HG03439 (cell line): ENCODE data around the gene STEAP3.

ENCODE experiments used
- ATAC-seq: cut with Tn5 transposase; IDR thresholded peaks from one replicate; pipeline ENCODE4 v1.9.1; 2021; ENCODE audit warnings: mild to moderate bottlenecking, moderate library complexity; ENCODE audit not compliant: unreplicated experiment

The STEAP3 gene

DNA sequence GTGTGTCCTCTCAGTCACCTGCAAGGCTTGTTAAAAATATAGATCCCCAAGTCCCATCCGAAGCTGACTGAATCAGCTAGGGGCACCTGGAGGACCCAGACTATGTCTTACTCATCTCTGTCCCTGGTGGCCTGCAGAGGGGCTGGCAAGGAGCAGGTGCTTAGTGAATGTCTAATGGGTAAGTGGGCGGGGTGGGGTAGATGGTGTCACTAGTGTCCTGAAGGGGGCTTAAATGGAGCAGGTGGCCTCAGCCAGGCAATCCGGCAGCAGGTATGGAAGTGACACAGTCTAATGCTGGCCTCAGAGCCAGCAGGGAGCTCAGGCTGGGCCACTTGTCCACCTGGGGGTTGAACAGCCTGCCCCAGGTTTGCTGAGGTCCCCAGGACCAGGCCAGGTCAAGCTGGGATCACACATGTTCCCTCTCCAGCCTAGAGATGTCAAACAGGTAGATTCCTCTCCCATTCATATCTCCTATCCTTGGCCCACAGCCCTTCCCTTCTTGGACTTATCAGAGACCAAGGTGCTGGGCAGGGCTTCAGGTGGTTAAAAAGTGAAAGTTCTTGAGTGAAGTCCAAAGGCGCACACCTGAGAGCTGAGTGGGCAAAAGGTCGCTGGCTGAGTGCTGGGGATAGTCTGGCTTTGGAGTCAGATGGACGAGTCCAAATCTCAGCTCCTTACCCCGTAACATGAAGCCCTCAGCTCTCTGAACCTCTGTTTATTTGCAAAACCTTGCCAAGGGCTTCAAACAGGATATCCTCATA, 1.7 kb downstream of the STEAP3 start:
- no peak for ATAC-seq

DNA sequence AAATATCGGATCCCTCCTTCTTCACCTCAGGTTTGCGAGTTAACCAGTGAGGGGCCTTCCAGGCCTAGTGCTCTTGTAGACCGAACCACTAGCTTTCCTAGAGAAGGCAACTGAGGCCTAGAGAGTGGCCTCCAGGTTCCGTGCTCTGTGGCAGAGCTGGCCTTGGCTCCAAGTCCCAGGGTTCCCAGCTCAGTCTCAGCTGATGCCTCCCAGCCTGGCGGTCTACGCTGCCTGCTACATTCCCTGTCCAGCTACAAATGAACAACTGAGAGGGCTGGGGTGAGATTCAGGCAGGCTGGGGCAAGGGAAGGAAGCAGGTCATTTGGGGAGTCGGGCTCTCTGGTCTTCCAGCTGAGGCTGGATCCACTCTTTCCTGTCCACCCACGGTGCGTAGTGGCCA, 2.3 kb downstream of the STEAP3 start:
- no peak for ATAC-seq

DNA sequence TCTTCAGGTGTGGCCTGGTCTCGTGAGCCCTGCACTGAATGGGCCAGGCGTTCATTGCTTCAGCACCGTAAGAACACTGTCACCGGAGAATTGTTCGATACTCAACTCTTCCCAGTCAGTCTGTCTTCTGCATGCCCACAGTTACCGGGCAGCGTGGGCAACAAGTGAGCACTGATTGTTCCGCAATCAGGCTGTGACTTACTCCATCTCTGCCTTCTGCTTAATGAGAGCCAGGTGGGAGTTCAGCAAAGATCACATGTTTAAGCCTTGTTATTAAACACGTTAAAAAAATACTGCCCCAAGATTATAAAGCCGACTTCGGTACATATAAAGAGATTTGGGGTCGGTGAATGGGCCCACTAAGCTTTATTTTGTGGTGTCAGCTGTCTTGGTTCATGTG, 3.7 kb downstream of the STEAP3 start:
- ATAC-seq, result no peak

DNA sequence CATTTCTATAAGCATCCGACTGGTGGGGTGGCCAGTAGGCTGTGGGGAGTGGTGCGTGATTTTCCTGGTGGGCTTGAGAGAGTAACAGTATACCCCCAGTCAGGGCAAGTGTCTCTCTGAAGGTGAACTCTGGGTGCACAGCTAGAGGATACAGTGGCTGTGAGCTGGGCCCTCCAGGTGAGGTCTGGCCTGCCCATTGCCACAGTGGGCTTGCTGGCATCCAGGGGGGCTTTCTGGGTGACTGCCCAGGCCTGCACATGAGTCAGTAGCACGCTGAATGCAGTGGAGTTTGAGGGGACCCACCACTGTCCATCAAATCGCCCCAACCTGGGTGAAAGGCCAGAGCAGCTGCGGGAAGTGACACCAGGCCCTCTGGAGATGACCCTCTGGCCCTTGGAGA, 4.5 kb downstream of the STEAP3 start:
- no peak for ATAC-seq

DNA sequence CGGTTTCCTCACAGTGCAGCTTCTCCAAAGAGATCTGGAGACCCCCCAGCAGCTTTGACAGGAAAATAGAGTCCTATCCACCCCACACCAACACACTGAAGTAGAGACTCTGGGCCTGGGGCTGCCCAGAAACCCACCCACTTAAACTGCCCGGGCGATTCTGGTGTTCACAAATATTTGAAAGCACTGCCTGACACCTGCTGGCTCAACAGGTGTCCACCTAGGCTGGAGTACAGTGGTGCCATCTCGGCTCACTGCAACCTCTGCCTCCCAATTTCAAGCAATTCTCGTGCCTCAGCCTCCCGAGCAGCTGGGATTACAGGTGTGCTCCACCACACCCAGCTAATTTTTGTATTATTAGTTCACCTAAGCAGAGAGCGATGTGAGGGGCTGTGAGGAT, 5.3 kb downstream of the STEAP3 start:
- ATAC-seq, result no peak

GRCh38 chr2:119229716-119230115, 6.1 kb downstream of the STEAP3 start:
- no peak for ATAC-seq

DNA sequence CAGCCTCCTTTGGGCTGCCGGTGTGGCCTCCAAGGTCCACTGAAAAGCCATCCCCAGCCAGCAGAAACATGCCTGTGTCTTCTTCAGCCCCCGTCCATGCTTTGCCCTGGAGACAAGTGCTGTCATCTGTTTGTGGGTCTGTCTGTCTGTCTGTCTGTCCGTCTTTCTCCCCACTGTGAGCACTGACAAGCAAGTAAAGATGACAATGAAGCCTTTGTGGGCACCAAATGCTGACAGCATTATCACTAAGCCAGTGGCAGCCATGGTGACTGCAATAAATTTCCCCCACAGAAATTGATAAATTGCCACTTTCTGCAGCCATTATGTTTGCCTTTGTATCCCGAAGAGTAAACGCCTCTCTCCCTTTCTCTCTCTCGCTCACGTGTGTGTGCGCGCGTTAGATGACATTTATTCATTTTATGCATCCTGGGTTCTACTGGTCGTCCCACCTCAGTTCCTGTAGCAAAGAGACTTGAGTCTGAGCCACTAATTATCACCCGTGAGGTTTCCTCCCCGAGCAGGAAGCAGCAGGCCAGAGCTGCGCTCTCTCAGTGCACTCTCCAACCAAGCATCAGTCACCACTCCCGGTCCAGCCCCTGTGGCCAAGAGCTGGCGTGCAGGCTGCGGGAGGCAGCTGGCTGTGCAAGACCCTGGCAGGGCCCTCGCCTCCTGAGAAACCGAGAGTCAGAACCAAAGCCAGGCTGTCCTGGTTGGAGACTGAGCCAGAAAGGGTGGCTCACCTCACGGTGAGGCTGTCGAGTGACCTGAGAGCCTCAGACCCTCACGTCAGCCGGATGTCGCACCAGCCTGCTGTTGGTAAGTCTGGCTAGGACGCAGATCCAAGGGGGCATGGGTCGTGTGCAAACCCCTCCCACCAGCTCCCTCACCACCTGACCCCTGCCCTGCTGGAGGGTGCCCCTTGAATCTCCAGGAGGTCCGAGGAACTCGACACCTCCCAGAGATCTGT, 6.9 kb downstream of the STEAP3 start:
- ATAC-seq, result no peak

GRCh38 chr2:119231975-119232665, 8.5 kb downstream of the STEAP3 start:
- peak; percentile 41 for ATAC-seq

DNA sequence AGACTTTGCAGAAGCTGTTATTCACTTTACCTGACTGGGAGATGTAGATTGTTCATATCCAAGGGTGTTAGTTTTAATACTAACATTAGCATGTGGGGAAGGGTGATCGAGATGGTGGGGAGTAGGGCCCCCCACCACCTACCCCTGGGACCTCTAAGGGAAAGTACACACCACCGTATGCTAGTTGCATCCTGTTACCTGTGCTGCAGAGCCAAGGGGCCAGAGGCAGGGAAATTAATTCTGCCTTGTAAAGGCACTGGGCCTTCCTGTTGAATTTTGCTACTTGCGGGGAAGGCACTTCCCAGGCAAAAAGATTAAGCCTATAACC, 9.0 kb downstream of the STEAP3 start:
- no peak for ATAC-seq

- peak; percentile 45 for ATAC-seq
Observed at GRCh38 chr2:119233326-119234020, 9.8 kb downstream of the STEAP3 start.

DNA sequence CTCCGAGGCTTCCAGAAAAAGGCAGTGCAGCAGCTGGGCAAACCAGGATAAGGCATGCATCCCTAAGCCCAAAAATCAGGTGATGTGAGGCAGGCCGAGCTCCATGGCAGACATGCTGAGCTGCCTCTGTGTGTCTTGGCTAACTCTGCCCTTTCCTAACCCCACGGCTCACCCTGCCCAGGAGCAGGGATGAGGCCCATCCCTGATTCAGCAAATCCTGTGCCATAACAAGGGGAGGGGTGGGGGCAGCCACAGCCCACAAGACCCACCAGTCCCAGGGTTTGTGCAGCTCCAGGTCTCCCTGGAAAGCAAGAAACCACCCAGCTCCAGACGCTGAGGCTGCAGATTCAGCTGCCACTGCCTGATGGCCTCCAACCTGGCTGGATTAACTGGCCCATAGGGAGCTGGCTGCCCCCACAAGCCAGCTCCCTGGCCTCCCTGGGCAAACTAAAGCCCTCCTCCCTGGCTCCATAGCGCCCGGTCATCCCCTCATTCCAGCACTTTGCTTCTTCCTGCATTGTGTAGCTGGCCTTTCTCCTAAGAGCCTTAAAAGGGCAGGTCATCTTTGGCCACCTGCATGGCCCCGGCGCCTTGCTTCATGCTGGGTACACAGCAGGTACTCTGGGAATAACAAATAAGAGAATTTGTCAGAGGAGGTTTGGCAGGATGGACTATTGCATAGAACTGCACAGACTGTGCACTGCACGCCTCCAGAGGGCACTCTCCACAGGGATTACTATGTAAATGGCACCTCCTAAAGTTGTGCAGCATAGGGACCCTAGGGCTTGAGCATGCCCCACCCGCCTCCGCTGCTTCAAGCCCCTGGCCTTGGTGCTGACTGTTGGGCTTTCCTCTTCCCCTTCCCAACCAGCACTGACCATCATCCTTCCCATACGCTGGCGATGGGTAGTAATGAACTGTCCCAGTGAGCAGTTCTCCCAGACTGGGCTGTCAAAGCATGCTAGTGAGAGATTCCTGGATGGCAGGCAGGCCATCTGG, 10.7 kb downstream of the STEAP3 start:
- no peak for ATAC-seq

GRCh38 chr2:119236796-119237195, 13.2 kb downstream of the STEAP3 start:
- no peak for ATAC-seq

GRCh38 chr2:119240311-119241204, 16.9 kb downstream of the STEAP3 start:
- no peak for ATAC-seq

GRCh38 chr2:119241205-119241532, 17.5 kb downstream of the STEAP3 start:
- no peak for ATAC-seq

DNA sequence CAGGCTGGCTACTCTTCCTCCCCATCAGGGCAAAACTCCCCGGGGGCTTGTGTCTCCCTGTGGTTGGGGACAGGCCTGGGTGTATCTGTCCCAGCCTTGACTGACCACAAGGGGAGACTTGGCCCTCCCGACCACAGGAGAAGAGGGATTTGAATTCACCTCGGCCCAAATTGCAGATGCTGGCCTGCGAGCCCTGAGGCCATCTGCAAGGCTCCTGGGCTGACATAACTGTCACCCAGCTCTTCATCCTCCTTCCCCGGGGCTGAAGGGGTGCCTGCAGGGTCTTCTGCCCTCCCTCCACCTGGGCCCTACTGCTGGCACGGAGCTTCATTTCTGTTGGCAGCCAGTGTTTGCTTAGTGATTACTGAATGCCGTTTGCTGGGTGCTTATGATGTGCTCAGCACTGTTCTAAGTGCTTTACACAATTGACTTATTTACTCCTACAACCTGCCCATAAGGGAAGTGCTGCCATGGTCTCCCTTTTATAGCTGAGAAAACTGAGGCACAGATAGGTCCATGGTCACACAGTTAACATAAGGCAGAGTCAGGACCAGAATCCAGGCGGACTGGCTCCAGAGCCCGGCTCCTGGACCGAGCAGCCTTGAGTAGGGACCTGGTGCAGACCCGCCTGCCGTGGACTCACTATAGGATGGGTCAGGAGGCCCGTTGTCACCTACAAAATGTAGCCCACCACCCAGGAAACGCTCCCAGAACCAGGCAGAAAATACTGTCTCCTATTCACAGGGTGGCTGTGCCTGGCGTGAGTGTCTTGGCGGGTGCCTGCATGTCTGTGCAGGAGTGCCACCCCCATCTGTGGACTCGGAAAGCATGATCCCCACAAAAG, 18.9 kb downstream of the STEAP3 start:
- ATAC-seq, result no peak

DNA sequence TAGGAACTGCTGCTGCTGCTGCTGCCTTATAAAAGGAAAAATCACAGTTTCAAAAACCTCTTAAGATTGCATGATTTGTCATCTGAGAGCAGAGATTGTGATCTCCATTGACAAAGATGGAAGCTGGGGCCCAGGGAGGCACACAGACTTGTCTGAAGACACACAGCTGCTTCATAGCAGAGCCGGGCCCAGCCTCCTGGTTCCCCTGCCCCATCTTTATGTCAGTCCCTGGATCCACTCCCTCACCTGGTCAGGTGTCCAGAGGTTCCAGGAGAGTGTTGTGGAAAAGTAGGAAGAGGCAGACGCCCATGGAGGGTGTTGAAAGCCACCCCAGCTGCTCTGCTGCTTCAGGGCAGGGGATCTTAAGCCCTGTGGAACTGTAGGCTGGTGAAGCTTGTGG, 20.0 kb downstream of the STEAP3 start:
- ATAC-seq, result no peak

GRCh38 chr2:119245076-119245840, 21.6 kb downstream of the STEAP3 start:
- ATAC-seq, result no peak
